ENCODE results near the gene OR8D1. TPM values are rescaled to one million over a fixed set of nuclear protein-coding genes. Genes with fewer than 3 reads are reported as not detected.
A peak's percentile ranks its signal among the peaks of the same experiment; 100 is the strongest.

Gene OR8D1
- polyA plus RNA-seq, 3 donors = not detected

DNA sequence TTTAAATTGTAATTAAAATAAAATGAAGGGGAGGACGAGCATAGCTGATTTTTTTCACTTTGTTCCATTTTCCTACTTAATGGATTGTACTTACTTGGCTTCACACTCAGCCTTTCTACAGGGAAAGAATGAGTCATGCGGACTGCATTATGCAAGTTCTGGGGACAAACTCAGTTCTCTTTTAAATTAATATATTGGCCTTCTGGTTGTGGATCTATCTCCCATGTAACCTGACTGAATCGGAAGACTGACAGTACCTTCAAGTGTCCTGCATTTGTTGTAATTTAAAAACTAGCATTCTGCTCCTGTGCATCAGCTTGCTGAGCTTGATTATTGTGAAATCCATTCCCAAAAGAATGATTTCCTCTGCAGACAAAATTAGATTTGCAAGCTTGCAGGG is 12.2 kb downstream of the OR8D1 start:
- Histone ChIP-seq H3K27me3 (ENCODE audit: control insufficient read depth in 2 of 2, insufficient read depth in 2 of 2, low read length in 2 of 2) (no peaks in the 10 kb centered on the region), H3K79me2 (ENCODE audit: insufficient read depth, low read length) (no peaks in the 10 kb centered on the region), H3K4me1 (ENCODE audit: control insufficient read depth in 1 of 2, insufficient read depth in 2 of 2, low read length in 2 of 2) (peaks cover 0 to 5% of the 10 kb centered on the region in 2 donors), H3K9ac (ENCODE audit: insufficient read depth, low read length, poor library complexity, severe bottlenecking) (no peak overlapping the region), H3K4me3 (replicated peaks in 1 of 3; ENCODE audit: low read depth in 2 of 3, low read length in 3 of 3) (no peak overlapping the region), H3K36me3 (replicated peaks in 1 of 2; ENCODE audit: control insufficient read depth in 1 of 2, insufficient read depth in 2 of 2, low read length in 2 of 2) (no peaks in the 10 kb centered on the region), H2AFZ (ENCODE audit: insufficient read depth, low read depth, low read length, poor library complexity, severe bottlenecking) (no peak overlapping the region), H3K4me2 (replicated peaks; ENCODE audit: extremely low read depth, low read length, poor library complexity, severe bottlenecking) (no peak overlapping the region), H3K27ac (ENCODE audit: low read depth in 1 of 2, low read length in 2 of 2) (no peak overlapping the region), H3K9me3 (replicated peaks in 1 of 2; ENCODE audit: control insufficient read depth in 1 of 2, insufficient read depth in 1 of 2, low read length in 2 of 2) (no peaks in the 10 kb centered on the region), H4K20me1 (ENCODE audit: insufficient read depth, low read length) (no peaks in the 10 kb centered on the region)
- no peak overlapping the region for H3K27ac Mint-ChIP-seq
- intact Hi-C loops (cut with micrococcal nuclease) = no loop called here
- peaks cover 0 to 2% (median 0%) of the 10 kb centered on the region in 3 donors for H3K27me3 Mint-ChIP-seq (ENCODE audit: low read depth in 3 of 3)
- WGBS (ENCODE audit: insufficient coverage) = no CpG with 5 or more reads among the region's 3 CpGs
- TF ChIP-seq, protein P1, sequence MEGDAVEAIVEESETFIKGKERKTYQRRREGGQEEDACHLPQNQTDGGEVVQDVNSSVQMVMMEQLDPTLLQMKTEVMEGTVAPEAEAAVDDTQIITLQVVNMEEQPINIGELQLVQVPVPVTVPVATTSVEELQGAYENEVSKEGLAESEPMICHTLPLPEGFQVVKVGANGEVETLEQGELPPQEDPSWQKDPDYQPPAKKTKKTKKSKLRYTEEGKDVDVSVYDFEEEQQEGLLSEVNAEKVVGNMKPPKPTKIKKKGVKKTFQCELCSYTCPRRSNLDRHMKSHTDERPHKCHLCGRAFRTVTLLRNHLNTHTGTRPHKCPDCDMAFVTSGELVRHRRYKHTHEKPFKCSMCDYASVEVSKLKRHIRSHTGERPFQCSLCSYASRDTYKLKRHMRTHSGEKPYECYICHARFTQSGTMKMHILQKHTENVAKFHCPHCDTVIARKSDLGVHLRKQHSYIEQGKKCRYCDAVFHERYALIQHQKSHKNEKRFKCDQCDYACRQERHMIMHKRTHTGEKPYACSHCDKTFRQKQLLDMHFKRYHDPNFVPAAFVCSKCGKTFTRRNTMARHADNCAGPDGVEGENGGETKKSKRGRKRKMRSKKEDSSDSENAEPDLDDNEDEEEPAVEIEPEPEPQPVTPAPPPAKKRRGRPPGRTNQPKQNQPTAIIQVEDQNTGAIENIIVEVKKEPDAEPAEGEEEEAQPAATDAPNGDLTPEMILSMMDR (IDR thresholded peaks at IDR 0.05) = no peak
- H3K4me1 Mint-ChIP-seq = no peaks in the 10 kb centered on the region
- peak in 2 of 3 donors; percentile 6 to 35 for DNase-seq
- no peaks in the 10 kb centered on the region for H3K9me3 Mint-ChIP-seq
- H3K4me3 Mint-ChIP-seq = no peak overlapping the region
- no peaks in the 10 kb centered on the region for H3K36me3 Mint-ChIP-seq

GRCh38 chr11:124297921-124298320 is 15.8 kb downstream of the OR8D1 start:
- TF ChIP-seq, protein P1 (IDR thresholded peaks at IDR 0.05) = no peak
- H3K36me3 Mint-ChIP-seq = no peaks in the 10 kb centered on the region
- no peak for DNase-seq

More at GRCh38 chr11:124297921-124298320, 15.8 kb downstream of the OR8D1 start:
- Histone ChIP-seq H3K4me2 (replicated peaks; ENCODE audit: extremely low read depth, low read length, poor library complexity, severe bottlenecking) (no peak overlapping the region), H3K9me3 (replicated peaks in 1 of 2; ENCODE audit: control insufficient read depth in 1 of 2, insufficient read depth in 1 of 2, low read length in 2 of 2) (no peaks in the 10 kb centered on the region), H3K4me3 (replicated peaks in 1 of 3; ENCODE audit: low read depth in 2 of 3, low read length in 3 of 3) (no peak overlapping the region), H3K4me1 (ENCODE audit: control insufficient read depth in 1 of 2, insufficient read depth in 2 of 2, low read length in 2 of 2) (peaks cover 0 to 5% of the 10 kb centered on the region in 2 donors), H3K27me3 (ENCODE audit: control insufficient read depth in 2 of 2, insufficient read depth in 2 of 2, low read length in 2 of 2) (no peaks in the 10 kb centered on the region), H2AFZ (ENCODE audit: insufficient read depth, low read depth, low read length, poor library complexity, severe bottlenecking) (no peak overlapping the region), H3K9ac (ENCODE audit: insufficient read depth, low read length, poor library complexity, severe bottlenecking) (no peak overlapping the region), H3K27ac (ENCODE audit: low read depth in 1 of 2, low read length in 2 of 2) (no peak overlapping the region), H4K20me1 (ENCODE audit: insufficient read depth, low read length) (no peaks in the 10 kb centered on the region), H3K36me3 (replicated peaks in 1 of 2; ENCODE audit: control insufficient read depth in 1 of 2, insufficient read depth in 2 of 2, low read length in 2 of 2) (no peaks in the 10 kb centered on the region), H3K79me2 (ENCODE audit: insufficient read depth, low read length) (no peaks in the 10 kb centered on the region)
- no peak overlapping the region for H3K4me3 Mint-ChIP-seq
- H3K27ac Mint-ChIP-seq = no peak overlapping the region
- intact Hi-C loops (cut with micrococcal nuclease) = no loop called here
- peaks cover 0 to 2% (median 0%) of the 10 kb centered on the region in 3 donors for H3K27me3 Mint-ChIP-seq (ENCODE audit: low read depth in 3 of 3)
- WGBS (ENCODE audit: insufficient coverage) = no CpG with 5 or more reads among the region's 4 CpGs
- H3K4me1 Mint-ChIP-seq = no peaks in the 10 kb centered on the region
- no peaks in the 10 kb centered on the region for H3K9me3 Mint-ChIP-seq
